ENCODE data around the gene DCAF17.

DNA sequence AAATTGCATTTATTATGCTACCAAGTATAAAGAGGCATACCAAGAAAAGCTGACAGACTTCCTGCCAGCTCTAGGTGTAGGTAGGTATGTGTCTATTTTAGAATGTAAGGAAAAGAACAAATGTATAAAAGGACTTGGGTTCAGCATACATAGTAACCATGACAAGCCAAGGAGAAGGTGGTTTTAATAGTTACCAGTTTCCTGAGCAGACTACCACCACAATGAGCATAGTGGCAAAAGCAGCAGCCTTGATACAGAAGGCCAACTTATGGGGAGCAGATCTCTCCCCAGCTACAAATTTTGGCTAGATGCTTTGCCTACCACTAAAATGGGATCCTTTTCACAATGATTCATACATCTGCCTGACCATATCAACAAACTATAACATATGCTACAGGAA, 34.7 kb upstream of the DCAF17 start:
- TF ChIP-seq ZNF8 (CRISPR knock-in tag; IDR thresholded peaks at IDR 0.05) = no peak
- TF ChIP-seq ZFP3 (CRISPR knock-in tag; IDR thresholded peaks at IDR 0.05) = no peak
- TF ChIP-seq CREB5 (CRISPR knock-in tag; IDR thresholded peaks at IDR 0.05; ENCODE audit: low read depth) = no peak
- TF ChIP-seq BACH2 (CRISPR knock-in tag; IDR thresholded peaks at IDR 0.05; ENCODE audit: borderline replicate concordance) = no peak
- no peak for TF ChIP-seq RARB (CRISPR knock-in tag; IDR thresholded peaks at IDR 0.05)
